ENCODE results near the gene PITPNC1. TPM values are rescaled to one million over a fixed set of nuclear protein-coding genes. Genes with fewer than 3 reads are reported as not detected.
A peak's percentile ranks its signal among the peaks of the same experiment; 100 is the strongest.

Gene PITPNC1
- total and polyA plus RNA-seq, 2 of the 13 experiments (the other 11 are each of a cell fraction or from before 2014, with no cell fraction given): 4.1 to 5.7 TPM

- Histone ChIP-seq H2AFZ (ENCODE audit: low read length) (no peak overlapping the region), H3K36me3 (replicated peaks in 1 of 2; ENCODE audit: control insufficient read depth in 1 of 2, insufficient read depth in 2 of 2, low read length in 2 of 2) (no peaks in the 10 kb centered on the region), H3K9ac (ENCODE audit: insufficient read depth, low read depth, low read length) (no peak overlapping the region), H3K9me3 (ENCODE audit: low read length) (no peaks in the 10 kb centered on the region), H3K4me3 (replicated peaks in 1 of 3; ENCODE audit: insufficient read depth in 1 of 3, low read depth in 2 of 3, low read length in 3 of 3) (no peak overlapping the region), H3K4me1 (ENCODE audit: insufficient read depth, low read length) (peaks cover 22% of the 10 kb centered on the region), H3K4me2 (ENCODE audit: low read depth, low read length) (peak overlapping the region; percentile 30), H3K27ac (ENCODE audit: extremely low read length, insufficient read depth, low read length) (no peak overlapping the region), H4K20me1 (ENCODE audit: insufficient read depth, low read length) (no peaks in the 10 kb centered on the region), H3K27me3 (ENCODE audit: control insufficient read depth in 1 of 2, insufficient read depth in 2 of 2, low read length in 2 of 2) (no peaks in the 10 kb centered on the region), H3K79me2 (ENCODE audit: insufficient read depth, low read length) (no peaks in the 10 kb centered on the region)
- 79% methylated on average over 7 of the region's 7 CpGs for WGBS (ENCODE audit: low lambda C conversion rate)
- CTCF ChIA-PET (ENCODE audit: low intra/inter-chr PET ratio, low total read pairs): no interaction called here
- DNase-seq (ENCODE audit: low spot score) (no peak), ATAC-seq (no peak), FAIRE-seq (no peak)
- in situ Hi-C loops (cut with HindIII; ENCODE audit: extremely low pct_ligation_motif_present, low pct_unique_long_range_greater_than_20kb): no loop called here
- BruUV-seq (replicated peaks): no TSS peak
- POLR2A ChIA-PET: no interaction called here
- TF ChIP-seq TSC22D2 (CRISPR knock-in tag; IDR thresholded peaks at IDR 0.05; ENCODE audit: borderline replicate concordance): no peak
- TF ChIP-seq SSRP1 (CRISPR knock-in tag; IDR thresholded peaks at IDR 0.05): no peak
- no peak for TF ChIP-seq ATF6 (CRISPR knock-in tag; conservative IDR thresholded peaks at IDR 0.05)
- TF ChIP-seq ZNF180 (CRISPR knock-in tag; IDR thresholded peaks at IDR 0.05; ENCODE audit: borderline replicate concordance, low read depth): no peak
- TF ChIP-seq RNF219 (CRISPR knock-in tag; IDR thresholded peaks at IDR 0.05): no peak
- intact Hi-C loops (cut with micrococcal nuclease; ENCODE audit: unreplicated experiment): no loop called here
Observed at GRCh38 chr17:67440277-67441051, 63.4 kb downstream of the PITPNC1 start.
